Neural crest cell (in vitro differentiated cells): ENCODE data around the gene TFB2M. TPM values are rescaled to one million over a fixed set of nuclear protein-coding genes. Genes with fewer than 3 reads are reported as not detected.
A peak's percentile ranks its signal among the peaks of the same experiment; 100 is the strongest.

Experiments used
- DNase-seq: peaks from one replicate; pipeline ENCODE4 v3.0.0; 2021; ENCODE audit warnings: low read depth, mixed read lengths, low spot score
- H3K27ac Mint-ChIP-seq: one replicate; pipeline ENCODE4 v1.8.0; 2021; ENCODE audit warnings: mild to moderate bottlenecking, mixed read lengths; ENCODE audit not compliant: unreplicated experiment
- H3K27me3 Mint-ChIP-seq: 2 replicates; pipeline ENCODE4 v1.8.0; 2021; ENCODE audit warnings: low read depth, mild to moderate bottlenecking, mixed read lengths
- H3K36me3 Mint-ChIP-seq: 2 replicates; pipeline ENCODE4 v1.8.0; 2021; ENCODE audit warnings: low read depth, mild to moderate bottlenecking, mixed read lengths
- H3K4me1 Mint-ChIP-seq: 2 replicates; pipeline ENCODE4 v1.8.0; 2021; ENCODE audit warnings: mixed read lengths
- H3K4me3 Mint-ChIP-seq: one replicate; pipeline ENCODE4 v1.8.0; 2021; ENCODE audit warnings: mild to moderate bottlenecking, mixed read lengths
- H3K9me3 Mint-ChIP-seq: 2 replicates; pipeline ENCODE4 v1.8.0; 2021; ENCODE audit warnings: mixed read lengths
- total RNA-seq: library from RNA; stranded (reverse); gene quantifications from 2 replicates; pipeline ENCODE4 v1.2.1, GENCODE V29; 2021
- TF ChIP-seq, protein P1 (sequence below): fragments of 200-600 bp; sonication (generic); conservative IDR thresholded peaks from 2 replicates; pipeline ENCODE4 v1.5.0; 2021; ENCODE audit warnings: antibody characterized with exemption, mild to moderate bottlenecking

Gene TFB2M
- total RNA-seq, 1 donor from 2014 or later, result 9.0 TPM

DNA sequence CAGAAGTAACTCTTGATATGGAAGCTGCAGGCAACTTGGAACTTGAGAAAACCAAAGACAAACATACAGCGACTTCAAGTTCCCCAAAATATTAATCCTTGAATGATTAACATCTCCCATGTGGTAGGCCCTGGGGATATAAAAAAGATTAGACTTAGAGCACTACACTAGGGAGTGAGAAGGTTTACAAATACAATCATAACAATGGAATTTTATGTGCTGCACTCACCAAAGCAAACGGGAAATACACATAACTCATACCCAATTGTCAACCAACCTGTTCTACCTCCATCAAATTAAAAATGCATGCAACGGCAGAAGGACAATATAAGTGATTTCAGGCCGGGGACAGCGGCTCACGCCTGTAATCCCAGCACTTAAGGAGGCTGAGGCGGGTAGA, 62.7 kb downstream of the TFB2M start:
- TF ChIP-seq, protein P1, sequence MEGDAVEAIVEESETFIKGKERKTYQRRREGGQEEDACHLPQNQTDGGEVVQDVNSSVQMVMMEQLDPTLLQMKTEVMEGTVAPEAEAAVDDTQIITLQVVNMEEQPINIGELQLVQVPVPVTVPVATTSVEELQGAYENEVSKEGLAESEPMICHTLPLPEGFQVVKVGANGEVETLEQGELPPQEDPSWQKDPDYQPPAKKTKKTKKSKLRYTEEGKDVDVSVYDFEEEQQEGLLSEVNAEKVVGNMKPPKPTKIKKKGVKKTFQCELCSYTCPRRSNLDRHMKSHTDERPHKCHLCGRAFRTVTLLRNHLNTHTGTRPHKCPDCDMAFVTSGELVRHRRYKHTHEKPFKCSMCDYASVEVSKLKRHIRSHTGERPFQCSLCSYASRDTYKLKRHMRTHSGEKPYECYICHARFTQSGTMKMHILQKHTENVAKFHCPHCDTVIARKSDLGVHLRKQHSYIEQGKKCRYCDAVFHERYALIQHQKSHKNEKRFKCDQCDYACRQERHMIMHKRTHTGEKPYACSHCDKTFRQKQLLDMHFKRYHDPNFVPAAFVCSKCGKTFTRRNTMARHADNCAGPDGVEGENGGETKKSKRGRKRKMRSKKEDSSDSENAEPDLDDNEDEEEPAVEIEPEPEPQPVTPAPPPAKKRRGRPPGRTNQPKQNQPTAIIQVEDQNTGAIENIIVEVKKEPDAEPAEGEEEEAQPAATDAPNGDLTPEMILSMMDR, result no peak
- H3K36me3 Mint-ChIP-seq, result no peaks in the 10 kb centered on the region
- H3K4me3 Mint-ChIP-seq, result peak overlapping the region; percentile 35
- H3K9me3 Mint-ChIP-seq, result no peaks in the 10 kb centered on the region
- H3K4me1 Mint-ChIP-seq, result peaks cover 22% of the 10 kb centered on the region
- peaks cover 5% of the 10 kb centered on the region for H3K27me3 Mint-ChIP-seq
- DNase-seq, result no peak
- no peak overlapping the region for H3K27ac Mint-ChIP-seq

DNA sequence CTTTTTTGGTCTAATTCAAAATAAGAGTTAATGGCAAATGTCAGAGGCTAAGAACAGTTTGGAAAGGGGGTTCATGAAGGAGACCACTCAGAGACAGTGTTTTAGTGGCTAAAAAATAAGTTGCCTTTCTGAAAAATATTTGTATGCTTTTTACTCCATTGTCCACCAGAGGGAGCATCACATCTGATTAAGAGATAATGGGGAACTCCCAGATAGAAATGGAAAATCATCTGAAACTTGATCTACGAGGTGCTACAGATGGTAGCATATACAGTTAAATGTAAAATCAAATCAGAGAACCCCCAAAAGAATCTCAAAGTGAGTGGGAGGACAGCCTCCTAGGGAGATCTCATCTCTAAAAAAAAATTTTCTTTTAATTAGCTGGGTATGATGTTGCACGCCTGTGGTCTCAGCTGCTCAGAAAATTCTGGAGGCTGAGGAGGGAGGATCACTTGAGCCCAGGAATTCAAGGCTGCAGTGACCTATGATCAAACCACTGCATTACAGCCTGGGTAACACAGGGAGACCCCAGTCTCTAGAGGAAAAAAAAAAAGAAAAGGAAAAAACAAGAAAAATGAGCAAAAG, 68.6 kb downstream of the TFB2M start:
- Mint-ChIP-seq H3K9me3 (no peaks in the 10 kb centered on the region), H3K27ac (no peak overlapping the region), H3K27me3 (no peaks in the 10 kb centered on the region), H3K36me3 (no peaks in the 10 kb centered on the region), H3K4me3 (no peak overlapping the region), H3K4me1 (peaks cover 3% of the 10 kb centered on the region)
- TF ChIP-seq, protein P1, result peak; percentile 84
- DNase-seq, result no peak

GRCh38 chr1:246492611-246493245, 73.3 kb downstream of the TFB2M start:
- peaks cover 6% of the 10 kb centered on the region for H3K4me1 Mint-ChIP-seq
- no peaks in the 10 kb centered on the region for H3K9me3 Mint-ChIP-seq
- peak; percentile 62 for DNase-seq
- no peaks in the 10 kb centered on the region for H3K36me3 Mint-ChIP-seq
- H3K27ac Mint-ChIP-seq, result peak overlapping the region; percentile 12
- H3K4me3 Mint-ChIP-seq, result no peak overlapping the region
- TF ChIP-seq, protein P1, result peak; percentile 77
- no peaks in the 10 kb centered on the region for H3K27me3 Mint-ChIP-seq

DNA sequence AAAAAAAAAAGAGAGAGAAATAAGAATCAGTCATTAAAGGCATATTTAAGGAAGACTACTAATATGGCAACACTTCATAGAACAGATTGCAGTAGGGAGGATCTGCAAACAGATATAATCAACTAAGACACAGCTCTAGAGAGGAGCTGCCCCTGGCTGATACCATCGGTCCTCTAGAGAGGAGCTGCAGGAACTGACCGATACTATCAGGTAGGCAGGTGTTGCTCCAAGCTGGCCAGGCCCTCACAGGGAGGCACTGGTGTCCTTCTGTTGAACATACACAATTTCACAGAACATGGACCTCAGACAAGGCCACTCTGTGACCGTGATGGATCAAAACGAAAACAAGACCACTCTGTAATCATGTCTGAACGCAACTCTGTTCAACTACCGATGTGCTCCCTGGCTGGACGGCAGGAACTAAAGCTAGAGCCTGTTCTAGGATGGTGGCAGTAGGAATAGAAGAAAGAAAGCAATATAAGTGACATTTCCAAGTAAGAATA, 74.5 kb downstream of the TFB2M start:
- H3K27me3 Mint-ChIP-seq, result no peaks in the 10 kb centered on the region
- TF ChIP-seq, protein P1, result no peak
- no peaks in the 10 kb centered on the region for H3K9me3 Mint-ChIP-seq
- peaks cover 6% of the 10 kb centered on the region for H3K4me1 Mint-ChIP-seq
- H3K4me3 Mint-ChIP-seq, result no peak overlapping the region
- no peak for DNase-seq
- H3K36me3 Mint-ChIP-seq, result no peaks in the 10 kb centered on the region
- H3K27ac Mint-ChIP-seq, result no peak overlapping the region

Other genes with a start within 250 kb of the TFB2M start
- gene SMYD3, start 59.0 kb downstream of the TFB2M start, total RNA-seq, result 24.2 and 25.8 TPM in 2 replicates
- 20.5 and 21.6 TPM in 2 replicates for gene CNST, start 195 bp upstream of the TFB2M start, total RNA-seq
- gene SCCPDH, start 158.1 kb upstream of the TFB2M start, total RNA-seq, result 53.1 and 54.3 TPM in 2 replicates